LoVo (cell line): ENCODE data around the gene PLPP7.
A peak's percentile ranks its signal among the peaks of the same experiment; 100 is the strongest.
"Not testable (repeated sequence)": the region's sequence is repeated elsewhere in the genome, so short reads cannot be mapped to it uniquely, and the experiment has no call there.

ENCODE experiments used
- DNase-seq: peaks from one replicate; pipeline ENCODE4 v3.0.0-alpha.2; 2016; ENCODE audit warnings: low spot score

PLPP7 gene

DNA sequence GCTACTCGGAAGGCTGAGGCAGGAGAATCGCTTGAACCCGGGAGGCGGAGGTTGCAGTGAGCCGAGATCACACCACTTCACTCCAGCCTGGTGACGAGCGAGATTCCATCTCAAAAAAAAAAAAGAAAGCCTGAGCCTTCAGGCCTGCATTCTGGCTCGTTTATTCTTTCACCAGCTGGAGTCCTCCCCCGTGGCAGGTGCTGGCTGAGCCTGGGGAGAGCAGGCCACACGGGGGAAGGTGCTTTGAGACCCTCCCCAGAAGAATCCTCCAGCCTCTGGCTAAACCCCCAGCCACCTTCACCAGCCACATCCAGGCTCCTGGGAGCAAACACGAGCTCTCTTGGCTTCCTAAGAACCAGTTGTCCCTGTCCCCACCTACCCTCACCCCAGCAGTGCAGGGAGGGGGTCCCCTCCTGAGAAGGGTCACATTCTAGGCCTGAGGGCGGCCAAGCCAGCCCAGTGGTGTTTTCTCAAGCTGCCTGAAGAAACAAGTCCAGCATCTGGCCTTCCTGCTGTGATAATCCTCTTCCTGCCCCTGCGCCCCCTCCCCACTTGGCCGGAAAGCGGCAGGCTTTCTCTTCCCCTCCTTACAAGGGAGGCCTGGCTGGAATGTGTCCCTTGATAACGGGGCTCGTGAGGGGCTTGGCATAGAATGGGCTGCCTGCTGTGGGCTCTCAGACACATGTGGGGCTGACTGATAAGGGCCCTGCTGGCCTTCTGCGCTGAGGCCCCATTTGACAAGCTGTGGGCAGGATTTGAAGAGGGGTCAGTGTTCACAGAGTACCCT, 41.5 kb downstream of the PLPP7 start:
- no peak for DNase-seq

DNA sequence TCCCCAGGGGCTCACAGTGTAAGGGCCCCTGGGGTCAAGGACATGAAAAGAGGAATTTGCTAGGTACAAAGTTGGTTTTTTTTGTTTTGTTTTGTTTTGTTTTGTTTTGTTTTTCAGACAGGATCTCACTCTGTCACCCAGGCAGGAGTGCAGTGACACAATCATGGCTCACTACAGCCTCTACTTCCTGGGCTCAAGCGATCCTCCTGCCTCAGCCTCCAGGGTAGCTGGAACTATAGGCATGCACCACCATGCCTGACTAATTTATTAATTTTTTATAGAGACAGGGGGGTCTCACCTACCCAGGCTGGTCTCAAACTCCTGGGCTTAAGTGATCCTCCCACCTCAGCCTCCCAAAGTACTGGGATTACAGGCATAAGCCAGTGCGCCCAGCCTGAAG, 42.5 kb downstream of the PLPP7 start:
- DNase-seq: not testable (repeated sequence)

DNA sequence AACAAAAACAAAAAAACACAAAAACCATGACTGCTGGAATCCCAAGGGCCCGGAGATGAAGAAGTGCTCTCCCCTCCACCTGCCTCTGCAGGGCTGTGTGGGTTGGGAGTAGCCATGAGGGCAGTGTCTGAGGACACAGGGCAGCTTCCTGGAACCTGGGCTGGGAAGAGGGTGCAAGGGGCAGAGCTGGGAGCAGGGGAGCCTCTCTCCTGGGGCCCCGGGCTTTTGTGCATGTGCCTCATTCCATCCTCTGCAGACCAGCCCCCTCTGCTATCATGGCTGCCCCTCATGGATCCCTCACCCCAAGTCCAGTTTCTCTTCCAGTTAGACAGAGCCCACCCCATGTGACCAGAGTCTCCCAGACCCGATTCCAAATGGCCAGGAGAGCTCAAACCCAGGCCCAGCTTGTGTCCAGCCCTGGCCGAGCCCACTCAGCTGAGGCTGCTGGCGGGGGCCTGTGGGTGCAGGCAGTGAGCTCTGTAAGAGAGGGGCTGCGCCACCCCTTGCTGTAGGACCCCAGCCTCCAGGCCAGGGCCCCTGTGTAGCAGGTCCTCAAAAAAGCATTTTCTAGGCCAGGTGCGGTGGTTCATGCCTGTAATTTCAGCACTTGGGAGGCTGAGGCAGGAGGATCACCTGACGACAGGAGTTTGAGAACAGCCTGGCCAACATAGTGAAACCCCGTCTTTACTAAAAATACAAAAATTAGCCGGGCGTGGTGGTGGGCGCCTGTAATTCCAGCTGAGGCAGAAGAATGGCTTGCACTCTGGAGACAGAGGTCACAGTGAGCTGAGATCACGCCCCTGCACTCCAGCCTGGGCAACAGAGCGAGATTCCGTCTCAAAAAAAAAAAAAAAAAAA, 44.5 kb downstream of the PLPP7 start:
- no peak for DNase-seq

DNA sequence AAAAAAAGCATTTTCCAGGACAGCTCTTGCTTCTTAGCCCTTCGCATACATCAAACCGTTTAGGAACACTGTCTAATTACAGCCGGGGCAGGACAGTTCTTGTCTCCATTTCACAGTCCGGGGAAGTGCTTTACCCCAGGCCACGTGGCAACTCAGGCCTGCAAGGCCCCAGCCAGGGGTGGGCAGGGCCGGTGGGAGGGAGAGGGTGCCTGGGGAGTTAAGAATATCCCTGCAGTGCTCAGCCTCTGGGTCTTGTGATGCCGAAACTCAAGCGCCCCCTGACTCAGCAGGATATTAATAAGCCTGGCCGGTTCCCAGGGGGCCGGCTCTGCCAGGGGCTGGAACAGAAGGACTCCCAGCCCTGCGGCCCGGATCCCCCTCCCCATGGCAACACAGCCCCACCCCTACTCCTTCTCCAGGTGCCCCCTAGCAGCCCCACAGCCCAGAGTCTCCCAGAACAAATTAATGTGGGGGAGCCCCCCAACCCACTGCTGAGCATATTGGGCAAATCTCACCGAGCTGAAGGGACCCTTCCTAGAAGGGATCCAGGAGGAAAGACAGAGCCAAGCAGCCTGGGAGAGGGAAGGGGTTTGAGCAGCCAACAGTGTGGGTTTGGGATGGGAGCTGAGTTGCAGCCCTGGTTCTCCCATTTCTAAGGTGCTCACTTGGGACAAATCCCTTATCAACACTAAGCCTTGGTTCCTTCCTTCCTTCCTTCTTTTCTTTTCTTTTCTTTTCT, 45.3 kb downstream of the PLPP7 start:
- no peak for DNase-seq

DNA sequence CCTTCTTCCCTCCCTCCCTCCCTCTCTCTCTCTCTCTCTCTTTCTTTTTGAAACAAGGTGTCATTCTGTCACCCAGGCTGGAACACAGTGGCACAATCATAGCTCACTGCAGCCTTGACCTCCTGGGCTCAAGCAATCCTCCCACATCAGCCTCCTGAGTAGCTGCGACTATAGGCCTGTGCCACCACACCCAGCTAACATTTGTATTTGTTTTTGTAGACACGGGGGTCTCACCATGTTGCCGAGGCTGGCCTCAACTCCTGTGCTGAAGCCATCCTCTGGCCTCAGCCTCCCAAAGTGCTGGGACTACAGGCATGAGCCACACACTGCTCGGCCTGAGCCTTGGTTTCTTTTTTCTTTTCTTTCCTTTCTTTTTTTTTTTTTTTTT, 45.8 kb downstream of the PLPP7 start:
- no peak for DNase-seq

DNA sequence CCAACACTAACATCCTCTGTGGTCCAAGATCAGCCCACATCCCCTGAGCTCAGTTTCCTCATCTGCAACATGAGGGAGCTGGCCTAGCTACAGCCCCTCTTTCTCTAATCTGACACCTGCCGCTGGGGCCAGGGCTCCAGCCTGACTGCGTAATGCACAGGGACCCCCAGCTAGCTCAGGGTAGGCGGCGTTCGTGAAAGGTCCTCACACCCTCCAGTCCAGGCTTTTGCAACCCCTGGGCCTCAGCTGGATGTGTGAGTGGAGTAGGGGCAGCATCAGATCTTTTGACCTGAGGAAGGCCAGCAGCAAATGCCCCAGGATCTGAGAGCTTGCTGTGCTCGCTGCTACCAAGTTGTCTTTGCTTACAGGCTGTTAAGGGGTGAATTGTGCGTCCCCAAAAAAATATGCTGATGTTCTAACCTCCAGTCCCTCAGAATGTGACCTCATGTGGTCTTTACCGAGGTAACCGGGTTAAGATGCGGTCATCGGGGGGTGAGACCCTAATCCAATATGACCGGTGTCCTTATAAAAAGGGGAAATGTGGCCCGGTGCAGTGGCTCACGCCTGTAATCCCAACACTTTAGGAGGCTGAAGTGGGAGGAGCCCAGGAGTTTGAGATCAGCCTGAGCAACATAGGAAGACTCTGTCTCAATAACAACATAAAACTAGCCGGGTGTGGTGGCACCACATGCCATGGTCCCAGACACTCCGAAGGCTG, 47.8 kb downstream of the PLPP7 start:
- no peak for DNase-seq

DNA sequence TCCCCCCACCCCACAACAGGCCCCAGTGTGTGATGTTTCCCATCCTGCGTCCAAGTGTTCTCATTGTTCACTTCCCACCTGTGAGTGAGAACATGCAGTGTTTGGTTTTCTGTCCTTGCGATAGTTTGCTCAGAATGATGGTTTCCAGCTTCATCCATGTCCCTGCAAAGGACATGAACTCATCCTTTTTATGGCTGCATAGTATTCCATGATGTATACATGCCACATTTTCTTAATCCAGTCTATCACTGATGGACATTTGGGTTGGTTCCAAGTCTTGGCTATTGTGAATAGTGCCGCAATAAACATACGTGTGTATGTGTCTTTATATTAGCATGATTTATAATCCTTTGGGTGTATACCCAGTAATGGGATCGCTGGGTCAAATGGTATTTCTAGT, 49.7 kb downstream of the PLPP7 start:
- DNase-seq: not testable (repeated sequence)

DNA sequence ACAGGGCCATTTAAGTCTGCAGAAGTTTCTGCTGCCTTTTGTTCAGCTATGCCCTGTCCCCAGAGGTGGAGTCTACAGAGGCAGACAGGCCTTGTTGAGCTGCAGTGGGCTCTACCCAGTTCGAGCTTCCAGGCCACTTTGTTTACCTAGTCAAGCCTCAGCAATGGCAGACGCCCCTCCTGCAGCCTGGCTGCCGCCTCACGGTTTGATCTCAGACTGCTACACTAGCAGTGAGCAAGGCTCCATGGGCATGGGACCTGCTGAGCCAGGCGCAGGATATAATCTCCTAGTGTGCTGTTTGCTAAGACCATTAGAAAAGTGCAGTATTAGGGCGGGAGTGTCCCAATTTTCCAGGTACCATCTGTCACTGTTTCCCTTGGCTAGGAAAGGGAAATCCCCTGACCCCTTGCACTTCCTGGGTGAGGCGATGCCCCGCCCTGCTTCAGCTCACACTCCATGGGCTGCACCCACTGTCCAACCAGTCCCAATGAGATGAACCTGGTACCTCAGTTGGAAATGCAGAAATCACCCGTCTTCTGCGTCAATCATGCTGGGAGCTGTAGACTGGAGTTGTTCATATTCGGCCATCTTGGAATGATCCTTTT, 55.5 kb downstream of the PLPP7 start:
- DNase-seq: not testable (repeated sequence)

DNA sequence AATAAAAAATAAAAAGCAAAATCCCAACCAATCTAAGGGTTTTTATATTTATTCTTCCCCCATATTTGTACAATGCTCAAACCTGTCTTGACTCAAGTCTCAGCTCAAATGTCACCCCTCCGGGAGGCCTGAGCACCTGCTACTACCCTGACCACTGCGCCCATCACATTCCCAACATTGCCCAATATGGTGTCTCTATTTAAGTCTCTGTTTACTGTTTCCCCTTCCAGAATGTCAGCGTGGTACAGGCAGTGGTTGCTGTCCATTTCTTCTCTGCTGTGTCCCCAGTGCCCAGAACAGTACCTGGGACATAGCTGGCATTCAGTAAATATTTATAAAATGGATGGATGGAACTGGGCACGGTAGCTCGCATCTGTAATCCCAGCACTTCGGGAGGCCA, 57.0 kb downstream of the PLPP7 start:
- no peak for DNase-seq

DNA sequence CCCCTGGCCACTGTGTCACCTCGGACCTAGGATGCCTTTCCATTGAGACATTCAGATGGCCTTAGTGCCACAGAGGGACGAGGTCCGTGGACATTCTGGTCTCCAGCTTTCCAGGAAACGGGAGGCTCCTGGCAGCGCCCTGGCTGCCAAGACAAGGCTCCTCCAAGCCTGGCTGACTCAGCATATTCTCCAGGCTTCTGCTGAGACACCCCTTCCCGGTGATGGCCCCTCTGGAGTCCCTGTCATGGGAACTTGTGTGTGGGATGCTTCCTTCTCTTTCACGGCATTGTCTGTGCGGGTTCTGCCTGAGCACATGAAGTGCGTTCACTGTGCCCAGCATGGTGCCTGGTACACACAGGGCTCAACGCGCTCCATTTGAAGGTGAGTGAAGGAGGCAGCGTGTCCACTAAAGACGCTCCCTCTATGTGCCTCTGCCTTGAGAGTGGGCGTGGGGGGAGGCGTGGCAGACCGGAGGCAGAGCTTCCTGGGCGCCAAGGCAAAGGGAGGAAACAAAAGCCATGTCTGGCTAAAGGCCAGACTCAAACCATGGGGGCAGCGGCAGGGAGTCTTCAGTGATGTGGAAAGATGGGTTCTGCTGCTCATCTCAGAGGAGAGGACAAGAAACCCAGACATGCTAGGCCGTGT, 58.0 kb downstream of the PLPP7 start:
- no peak for DNase-seq

DNA sequence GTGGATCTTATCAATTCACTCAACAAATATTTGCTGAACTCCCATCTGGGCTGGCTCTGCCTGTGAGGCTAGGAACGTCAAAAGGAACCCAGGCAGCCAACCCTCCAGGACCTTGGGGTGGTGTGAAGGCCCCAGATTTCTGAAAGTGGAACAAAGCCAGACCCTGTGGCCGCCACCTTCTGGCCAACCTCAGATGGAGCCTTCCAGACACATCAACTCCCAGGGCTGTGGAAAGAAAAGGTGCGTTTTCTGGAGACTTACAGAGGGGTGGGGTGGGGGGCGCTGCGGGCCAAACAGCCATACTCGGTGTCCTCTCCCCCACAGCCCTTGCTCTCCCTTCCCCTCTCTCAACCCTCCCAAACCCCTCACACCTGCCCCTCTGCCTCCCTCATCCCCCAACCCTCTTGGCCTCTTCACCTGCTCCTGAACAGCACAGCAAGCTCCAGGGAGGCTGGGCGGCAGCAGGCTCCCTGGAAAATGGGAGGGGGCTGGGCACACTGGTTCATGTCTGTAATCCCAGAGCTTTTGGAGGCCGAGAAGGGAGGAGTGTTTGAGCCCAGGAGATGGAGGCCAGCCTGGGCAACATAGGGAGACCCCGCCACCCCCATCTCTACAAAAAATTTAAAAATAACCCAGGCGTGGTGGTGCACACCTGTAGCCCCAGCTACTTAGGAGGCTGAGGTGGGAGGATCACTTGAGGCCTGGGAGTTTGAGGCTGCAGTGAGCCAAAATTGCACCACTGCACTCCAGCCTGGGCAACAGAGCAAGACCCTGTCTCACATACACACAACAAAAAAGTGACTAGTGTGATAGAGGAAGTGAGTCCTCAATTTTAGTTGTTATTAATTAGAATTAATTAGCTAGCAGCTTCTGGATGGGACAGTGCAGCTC, 59.4 kb downstream of the PLPP7 start:
- no peak for DNase-seq

DNA sequence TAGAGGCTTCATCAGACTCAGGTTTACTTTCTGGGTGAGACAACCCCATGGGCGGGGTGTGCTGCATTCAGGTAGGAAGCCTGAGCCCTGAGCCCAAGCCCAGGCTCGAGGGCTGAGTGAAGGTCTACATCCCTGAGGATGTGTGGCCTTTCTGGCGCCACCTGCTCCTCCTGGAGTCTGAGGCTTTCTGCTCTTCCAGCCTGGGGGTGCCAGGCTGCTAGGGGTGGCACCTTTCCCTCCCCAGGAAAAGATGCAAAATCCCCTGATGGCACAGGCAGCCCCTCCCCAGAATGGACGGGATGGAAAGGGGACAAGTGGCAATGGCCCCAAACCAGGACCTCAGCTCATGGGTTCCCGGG, 60.0 kb downstream of the PLPP7 start:
- DNase-seq: no peak

DNA sequence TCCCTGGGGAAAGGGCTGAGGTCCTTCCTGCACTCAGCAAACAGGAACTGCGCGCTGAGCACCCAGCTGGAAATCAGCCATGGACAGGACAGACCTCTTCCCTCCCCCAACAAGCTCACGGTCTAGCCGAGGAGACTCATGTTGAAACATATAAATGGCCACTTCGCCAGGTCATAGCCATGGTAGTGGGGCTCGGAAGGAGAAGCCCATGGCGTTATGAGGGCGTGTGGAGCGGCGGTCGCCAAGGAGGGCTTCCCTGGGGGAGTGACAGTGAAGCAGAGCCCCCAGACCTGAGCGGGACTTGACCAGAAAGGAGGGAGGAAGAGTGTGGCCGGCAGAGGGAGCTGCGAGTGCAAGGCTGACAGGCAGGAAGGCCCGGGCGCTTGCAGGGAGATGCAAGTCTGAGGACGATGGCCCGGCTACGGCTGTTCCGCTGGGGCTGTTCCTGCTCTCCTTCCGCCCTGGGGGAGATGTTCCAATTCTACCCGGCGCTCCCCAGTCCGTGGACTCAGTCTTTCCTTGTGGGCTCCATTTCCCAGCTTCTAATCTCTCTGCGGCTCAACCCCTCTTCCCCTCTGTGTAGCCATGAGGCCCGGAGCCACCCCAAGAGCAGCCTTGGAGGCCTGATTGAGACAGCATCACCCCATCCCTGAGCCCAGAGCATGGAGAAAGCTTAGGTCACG, 60.5 kb downstream of the PLPP7 start:
- DNase-seq: peak; percentile 71

DNA sequence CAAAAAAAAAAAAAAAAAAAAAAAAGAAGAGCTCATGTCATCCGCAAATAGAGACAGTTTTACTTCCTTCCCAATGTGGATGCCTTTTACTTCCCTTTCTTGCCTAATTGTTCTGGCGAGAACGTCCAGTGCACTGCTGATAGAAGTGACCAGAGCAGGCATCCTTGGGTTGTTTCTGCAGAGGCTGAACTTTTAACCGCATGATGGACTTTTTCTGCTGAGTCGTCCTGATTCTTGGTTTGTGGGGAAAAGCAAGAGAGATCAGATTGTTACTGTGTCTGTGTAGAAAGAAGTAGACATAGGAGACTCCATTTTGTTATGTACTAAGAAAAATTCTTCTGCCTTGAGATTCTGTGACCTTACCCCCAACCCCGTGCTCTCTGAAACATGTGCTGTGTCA, 67.0 kb downstream of the PLPP7 start:
- DNase-seq: not testable (repeated sequence)

DNA sequence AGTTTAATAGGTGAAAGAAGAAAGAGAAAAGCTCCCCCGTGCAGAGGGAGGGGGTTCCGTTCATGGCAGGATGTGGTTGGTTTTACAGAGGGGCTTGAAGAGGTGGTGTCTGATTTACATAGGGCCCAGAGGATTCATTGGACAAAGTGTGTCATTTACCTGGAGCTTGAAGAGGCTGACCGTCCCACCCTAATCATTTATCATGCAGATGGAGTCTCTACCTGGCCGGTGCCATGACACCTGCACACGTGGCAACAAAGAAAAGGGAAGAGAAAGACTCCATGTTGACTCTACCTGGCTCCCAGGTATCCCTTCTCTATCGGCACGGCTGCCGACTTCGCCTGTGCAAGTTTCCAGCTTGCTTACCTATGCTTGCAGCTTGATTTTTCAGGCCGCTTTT, 69.0 kb downstream of the PLPP7 start:
- no peak for DNase-seq
